H9 (cell line): ENCODE results near the gene SNED1. TPM values are rescaled to one million over a fixed set of nuclear protein-coding genes. Genes with fewer than 3 reads are reported as not detected.

Experiments used
- DNase-seq: peaks from one replicate; pipeline ENCODE4 v3.0.0-alpha.2; 2017
- H2AFZ ChIP-seq: one replicate; pipeline ENCODE4 v1.6.1; 2013; ENCODE audit warnings: mild to moderate bottlenecking, low read length, control low read depth, moderate library complexity
- H2AK5ac ChIP-seq: 2 replicates; pipeline ENCODE4 v1.6.1; 2013; ENCODE audit warnings: low read length, control low read depth, mixed read lengths; ENCODE audit not compliant: insufficient read length
- H2BK120ac ChIP-seq: one replicate; pipeline ENCODE4 v1.6.1; 2013; ENCODE audit warnings: low read depth, mild to moderate bottlenecking, low read length, control low read depth, inconsistent platforms; ENCODE audit not compliant: poor library complexity, severe bottlenecking
- H2BK12ac ChIP-seq: 2 replicates; pipeline ENCODE4 v1.6.1; 2013; ENCODE audit warnings: low read length, control low read depth, mixed read lengths, low read depth; ENCODE audit not compliant: insufficient read length
- H2BK15ac ChIP-seq: 2 replicates; pipeline ENCODE4 v1.6.1; 2013; ENCODE audit warnings: low read depth, low read length, control low read depth
- H2BK20ac ChIP-seq: one replicate; pipeline ENCODE4 v1.6.1; 2013; ENCODE audit warnings: low read depth, mild to moderate bottlenecking, low read length, control low read depth, inconsistent platforms; ENCODE audit not compliant: poor library complexity, severe bottlenecking
- H2BK5ac ChIP-seq: 2 replicates; pipeline ENCODE4 v1.6.1; 2013; ENCODE audit warnings: low read length, control low read depth, mixed read lengths; ENCODE audit not compliant: insufficient read length
- H3K14ac ChIP-seq: 2 replicates; pipeline ENCODE4 v1.6.1; 2013; ENCODE audit warnings: low read length, control low read depth; ENCODE audit not compliant: insufficient read depth
- H3K18ac ChIP-seq: 2 replicates; pipeline ENCODE4 v1.6.1; 2013; ENCODE audit warnings: low read depth, mild to moderate bottlenecking, mixed read lengths, low read length, control low read depth; ENCODE audit not compliant: insufficient read length
- H3K23ac ChIP-seq: 2 replicates; pipeline ENCODE4 v1.6.1; 2013; ENCODE audit warnings: low read length, control low read depth, mixed read lengths, low read depth; ENCODE audit not compliant: insufficient read length
- H3K23me2 ChIP-seq: 2 replicates; pipeline ENCODE4 v1.6.1; 2013; ENCODE audit warnings: low read depth, mild to moderate bottlenecking, mixed read lengths, low read length, control low read depth; ENCODE audit not compliant: insufficient read length, poor library complexity, severe bottlenecking
- H3K27ac ChIP-seq: 2 replicates; pipeline ENCODE4 v1.5.1; 2013; ENCODE audit warnings: low read length, control low read depth, mixed read lengths, low read depth; ENCODE audit not compliant: insufficient read length
- H3K27me3 ChIP-seq: 2 replicates; pipeline ENCODE4 v1.6.1; 2013; ENCODE audit warnings: low read length, control low read depth, inconsistent platforms; ENCODE audit not compliant: insufficient read depth
- H3K4ac ChIP-seq: 2 replicates; pipeline ENCODE4 v1.6.1; 2013; ENCODE audit warnings: low read depth, mild to moderate bottlenecking, control low read depth, inconsistent platforms, low read length, moderate library complexity
- H3K4me1 ChIP-seq: 2 replicates; pipeline ENCODE4 v1.6.1; 2013; ENCODE audit warnings: low read length, control low read depth, inconsistent platforms; ENCODE audit not compliant: insufficient read depth
- H3K4me2 ChIP-seq: 2 replicates; pipeline ENCODE4 v1.6.1; 2013; ENCODE audit warnings: low read length, control low read depth, mixed read lengths; ENCODE audit not compliant: insufficient read length, insufficient read depth
- H3K56ac ChIP-seq: 2 replicates; pipeline ENCODE4 v1.6.1; 2013; ENCODE audit warnings: low read depth, mild to moderate bottlenecking, mixed read lengths, low read length, control low read depth; ENCODE audit not compliant: insufficient read length
- H3K79me1 ChIP-seq: 2 replicates; pipeline ENCODE4 v1.6.1; 2013; ENCODE audit warnings: low read depth, mild to moderate bottlenecking, moderate library complexity, low read length, control low read depth, inconsistent platforms; ENCODE audit not compliant: insufficient read depth, poor library complexity, severe bottlenecking
- H3K79me2 ChIP-seq: 2 replicates; pipeline ENCODE4 v1.6.1; 2013; ENCODE audit warnings: low read length, control low read depth, inconsistent platforms; ENCODE audit not compliant: insufficient read depth
- H3K9ac ChIP-seq: 2 replicates; pipeline ENCODE4 v1.6.1; 2013; ENCODE audit warnings: low read length, control low read depth, mixed read lengths; ENCODE audit not compliant: insufficient read length; ENCODE audit errors: extremely low read depth
- H3K9me3 ChIP-seq: one replicate; pipeline ENCODE4 v1.6.1; 2013; ENCODE audit warnings: low read depth, low read length, inconsistent platforms; ENCODE audit not compliant: control insufficient read depth
- H3T11ph ChIP-seq: one replicate; pipeline ENCODE4 v1.6.1; 2013; ENCODE audit warnings: mild to moderate bottlenecking, low read length, control low read depth, inconsistent platforms
- H4K20me1 ChIP-seq: one replicate; pipeline ENCODE4 v1.6.1; 2013; ENCODE audit not compliant: control insufficient read depth, insufficient read length, insufficient read depth
- H4K5ac ChIP-seq: 2 replicates; pipeline ENCODE4 v1.6.1; 2013; ENCODE audit warnings: low read depth, mild to moderate bottlenecking, mixed read lengths, low read length, control low read depth; ENCODE audit not compliant: insufficient read length
- H4K8ac ChIP-seq: replicated peaks from 2 replicates; pipeline ENCODE4 v1.6.1; 2013; ENCODE audit warnings: low read length, control low read depth, mixed read lengths, low read depth; ENCODE audit not compliant: insufficient read length
- H4K91ac ChIP-seq: 2 replicates; pipeline ENCODE4 v1.6.1; 2013; ENCODE audit warnings: low read depth, mild to moderate bottlenecking, moderate library complexity, mixed read lengths, low read length, control low read depth; ENCODE audit not compliant: insufficient read length
- H3K27ac Mint-ChIP-seq, 3 experiments: 2 replicates in 2 of 3; 3 replicates in 1 of 3; pipeline ENCODE4 v1.8.0; 2020 to 2021; ENCODE audit warnings: mixed read lengths in 3 of 3, mild to moderate bottlenecking in 1 of 3, moderate library complexity in 1 of 3
- H3K27me3 Mint-ChIP-seq: 2 replicates; pipeline ENCODE4 v1.8.0; 2021; ENCODE audit warnings: low read depth, mild to moderate bottlenecking, moderate library complexity, mixed read lengths
- H3K36me3 Mint-ChIP-seq, 3 experiments: 2 replicates in 2 of 3; 3 replicates in 1 of 3; pipeline ENCODE4 v1.8.0; 2020 to 2021; ENCODE audit warnings: low read depth in 3 of 3, mixed read lengths in 3 of 3; ENCODE audit not compliant: insufficient read depth in 1 of 3
- H3K4me1 Mint-ChIP-seq, 2 experiments: 2 replicates each; pipeline ENCODE4 v1.8.0; 2020; ENCODE audit warnings: mixed read lengths in 2 of 2
- H3K4me3 Mint-ChIP-seq, 2 experiments: 2 replicates in 1 of 2; 3 replicates in 1 of 2; pipeline ENCODE4 v1.8.0; 2020 to 2021; ENCODE audit warnings: mild to moderate bottlenecking in 2 of 2, mixed read lengths in 2 of 2, moderate library complexity in 1 of 2
- H3K9me3 Mint-ChIP-seq, 2 experiments: 2 replicates in 1 of 2; 3 replicates in 1 of 2; pipeline ENCODE4 v1.8.0; 2020; ENCODE audit warnings: mild to moderate bottlenecking in 2 of 2, mixed read lengths in 2 of 2, moderate library complexity in 1 of 2
- CTCF ChIP-seq: fragments of 200-600 bp; sonication (generic); conservative IDR thresholded peaks from 3 replicates; pipeline ENCODE4 v1.8.0; 2021; ENCODE audit warnings: antibody characterized with exemption, mild to moderate bottlenecking
- WGBS: extraction: QIAGEN DNeasy Blood & Tissue Kit; methylation state at CpG from one replicate; pipeline ENCODE4 v1.1.7; 2013; ENCODE audit warnings: missing lambda C conversion rate, low lambda C conversion rate, mixed read lengths; ENCODE audit not compliant: insufficient read length; ENCODE audit errors: extremely low coverage; 5-methylcytosine and 5-hydroxymethylcytosine counted together
- total RNA-seq: library from RNA; stranded (reverse); gene quantifications from 2 replicates; pipeline ENCODE4 v1.2.1, GENCODE V29; 2021

SNED1 gene
- total RNA-seq, 1 experiment from 2014 or later, result 2.5 TPM

GRCh38 chr2:241029599-241030332 lies 31.3 kb downstream of the SNED1 start:
- H4K5ac ChIP-seq, result no peak overlapping the region
- no peak overlapping the region for H3K9ac ChIP-seq
- H3K4me2 ChIP-seq, result no peak overlapping the region
- no peak overlapping the region for H3K4ac ChIP-seq
- H3K9me3 ChIP-seq, result no peaks in the 10 kb centered on the region
- H2BK120ac ChIP-seq, result no peak overlapping the region
- WGBS, result no CpG with 5 or more reads among the region's 17 CpGs
- no peak overlapping the region for H2BK20ac ChIP-seq
- no peak for TF ChIP-seq CTCF
- H3K27me3 Mint-ChIP-seq, result peaks cover 14% of the 10 kb centered on the region
- peaks cover 31 to 32% of the 10 kb centered on the region in 2 experiments for H3K9me3 Mint-ChIP-seq
- no peak overlapping the region for H3K18ac ChIP-seq
- no peak overlapping the region for H4K91ac ChIP-seq
- no peak overlapping the region for H2AFZ ChIP-seq
- H3K4me1 ChIP-seq, result no peaks in the 10 kb centered on the region
- H3K23me2 ChIP-seq, result no peaks in the 10 kb centered on the region
- no peak overlapping the region for H2BK5ac ChIP-seq
- no peak overlapping the region for H3T11ph ChIP-seq
- H4K8ac ChIP-seq, result no peak overlapping the region
- no peaks in the 10 kb centered on the region for H4K20me1 ChIP-seq
- H3K36me3 Mint-ChIP-seq, result peaks cover 5 to 19% (median 14%) of the 10 kb centered on the region in 3 experiments
- no peak overlapping the region for H3K4me3 Mint-ChIP-seq
- H3K79me1 ChIP-seq, result no peaks in the 10 kb centered on the region
- H3K4me1 Mint-ChIP-seq, result no peaks in the 10 kb centered on the region
- no peak overlapping the region; the same call in 1 of the 2 replicates for H3K14ac ChIP-seq
- H3K79me2 ChIP-seq, result no peaks in the 10 kb centered on the region
- H3K27ac Mint-ChIP-seq, result no peak overlapping the region
- H2BK12ac ChIP-seq, result no peak overlapping the region
- no peak overlapping the region for H3K27ac ChIP-seq
- no peak overlapping the region for H3K56ac ChIP-seq
- H2AK5ac ChIP-seq, result no peak overlapping the region
- DNase-seq, result no peak
- H3K23ac ChIP-seq, result no peak overlapping the region
- H2BK15ac ChIP-seq, result no peak overlapping the region
- H3K27me3 ChIP-seq, result no peaks in the 10 kb centered on the region
